ENCODE data around the gene CNDP1. TPM values are rescaled to one million over a fixed set of nuclear protein-coding genes. Genes with fewer than 3 reads are reported as not detected.
"Not testable (repeated sequence)": the region's sequence is repeated elsewhere in the genome, so short reads cannot be mapped to it uniquely, and the experiment has no call there.

Gene CNDP1
- total RNA-seq, 2 experiments from 2014 or later: not detected

DNA sequence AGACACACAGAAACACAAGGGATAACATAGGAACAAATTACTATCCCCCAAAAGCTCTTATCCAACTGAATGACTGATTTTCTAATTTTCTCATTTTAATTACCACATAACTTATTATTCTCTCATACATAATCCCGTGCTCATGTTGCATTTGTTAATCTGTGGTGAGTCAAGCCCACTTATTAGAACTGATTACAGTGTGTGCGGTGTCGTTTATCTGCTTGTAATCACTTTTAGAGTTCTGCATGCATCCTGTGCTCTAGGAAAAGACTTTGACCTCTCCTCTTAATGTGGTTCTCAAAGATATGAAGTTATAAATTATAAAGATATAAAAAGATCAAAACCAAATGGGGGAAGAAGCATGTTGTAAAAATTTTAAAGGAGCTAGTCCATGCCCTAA lies 29.7 kb downstream of the CNDP1 start:
- no peak overlapping the region for H3K4me3 Mint-ChIP-seq
- peaks cover 12% of the 10 kb centered on the region for H3K9me3 Mint-ChIP-seq
- no peaks in the 10 kb centered on the region for H3K4me1 Mint-ChIP-seq
- no peak for DNase-seq
- no peak overlapping the region for H3K27ac Mint-ChIP-seq
- H3K36me3 Mint-ChIP-seq: peaks cover 9% of the 10 kb centered on the region
- peaks cover 9% of the 10 kb centered on the region for H3K27me3 Mint-ChIP-seq

DNA sequence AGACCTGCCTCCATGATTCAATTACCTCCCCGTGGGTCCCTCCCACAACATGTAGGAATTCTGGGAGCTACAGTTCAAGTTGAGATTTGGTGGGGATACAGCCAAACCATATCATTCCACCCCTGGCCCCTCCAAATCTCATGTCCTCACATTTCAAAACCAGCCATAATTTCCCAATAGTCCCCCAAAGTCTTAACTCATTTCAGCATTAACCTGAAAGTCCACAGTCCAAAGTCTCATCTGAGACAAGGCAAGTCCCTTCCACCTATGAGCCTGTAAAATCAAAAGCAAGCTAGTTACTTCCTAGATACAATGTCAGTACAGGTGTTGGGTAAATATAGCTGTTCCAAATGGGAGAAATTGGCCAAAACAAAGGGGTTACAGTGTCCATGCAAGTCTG lies 30.9 kb downstream of the CNDP1 start:
- not testable (repeated sequence) for H3K4me3 Mint-ChIP-seq, H3K4me1 Mint-ChIP-seq, H3K36me3 Mint-ChIP-seq, DNase-seq, H3K27ac Mint-ChIP-seq
- peaks cover 13% of the 10 kb centered on the region for H3K27me3 Mint-ChIP-seq
- peaks cover 12% of the 10 kb centered on the region for H3K9me3 Mint-ChIP-seq

DNA sequence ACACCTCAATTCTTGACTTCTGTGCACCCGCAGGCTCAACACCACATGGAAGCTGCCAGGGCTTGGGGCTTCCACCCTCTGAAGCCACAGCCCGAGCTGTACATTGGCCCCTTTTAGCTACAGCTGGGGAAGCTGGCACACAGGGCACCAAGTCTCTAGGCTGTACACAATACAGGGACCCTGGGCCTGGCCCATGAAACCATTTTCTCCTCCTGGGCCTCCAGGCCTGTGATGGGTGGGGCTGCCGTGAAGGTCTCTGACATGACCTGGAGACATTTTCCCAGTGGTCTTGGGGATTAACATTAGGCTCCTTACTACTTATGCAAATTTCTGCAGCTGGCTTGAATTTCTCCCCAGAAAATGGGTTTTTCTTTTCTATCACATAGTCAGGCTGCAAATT lies 31.7 kb downstream of the CNDP1 start:
- H3K36me3 Mint-ChIP-seq, DNase-seq, H3K27ac Mint-ChIP-seq, H3K4me3 Mint-ChIP-seq, H3K4me1 Mint-ChIP-seq: not testable (repeated sequence)
- peaks cover 12% of the 10 kb centered on the region for H3K9me3 Mint-ChIP-seq
- H3K27me3 Mint-ChIP-seq: peaks cover 13% of the 10 kb centered on the region

DNA sequence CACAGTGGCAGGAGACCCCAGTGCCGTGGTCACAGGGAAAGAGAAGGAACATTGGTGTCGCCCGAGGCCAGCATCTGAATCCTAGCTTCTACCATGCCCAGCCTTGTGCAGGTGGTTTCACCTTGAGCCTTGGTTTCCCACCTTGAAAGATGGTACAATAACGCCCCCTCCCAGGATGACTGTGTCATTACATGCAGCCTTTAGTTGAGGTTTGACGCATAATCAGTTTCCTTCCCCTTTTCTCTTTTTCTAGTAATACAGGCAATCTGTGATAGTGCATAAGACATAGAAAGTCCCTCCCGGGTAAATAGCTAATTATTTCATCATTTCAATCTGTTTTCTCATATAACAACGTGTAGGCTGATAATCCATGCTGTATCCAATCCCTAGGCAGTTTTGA lies 33.5 kb downstream of the CNDP1 start:
- H3K27me3 Mint-ChIP-seq: peaks cover 13% of the 10 kb centered on the region
- no peaks in the 10 kb centered on the region for H3K4me1 Mint-ChIP-seq
- no peak for DNase-seq
- no peak overlapping the region for H3K4me3 Mint-ChIP-seq
- H3K36me3 Mint-ChIP-seq: peaks cover 9% of the 10 kb centered on the region
- H3K9me3 Mint-ChIP-seq: peaks cover 12% of the 10 kb centered on the region
- H3K27ac Mint-ChIP-seq: no peak overlapping the region

DNA sequence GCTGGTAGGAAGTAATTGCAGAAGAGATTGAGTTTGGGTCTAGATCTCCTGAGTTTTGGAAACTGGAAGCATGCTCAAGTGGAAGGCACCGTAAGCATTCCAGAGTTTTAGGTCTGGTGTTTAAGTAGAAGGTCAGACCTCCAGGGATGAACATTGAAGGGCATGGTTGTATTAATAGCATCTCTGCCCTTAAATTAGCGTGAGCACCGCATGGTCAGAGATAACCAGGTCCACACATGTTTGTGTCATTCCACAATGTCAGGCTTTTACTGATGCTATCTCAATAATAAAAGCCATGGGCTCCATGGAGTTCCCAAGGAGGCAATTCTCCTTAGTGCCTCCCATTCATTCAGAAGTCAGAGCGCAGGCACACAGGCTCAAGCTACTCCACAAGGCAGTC lies 35.1 kb downstream of the CNDP1 start:
- DNase-seq: no peak
- no peak overlapping the region for H3K27ac Mint-ChIP-seq
- no peaks in the 10 kb centered on the region for H3K4me1 Mint-ChIP-seq
- H3K4me3 Mint-ChIP-seq: no peak overlapping the region
- peaks cover 9% of the 10 kb centered on the region for H3K36me3 Mint-ChIP-seq
- peaks cover 12% of the 10 kb centered on the region for H3K9me3 Mint-ChIP-seq
- peaks cover 13% of the 10 kb centered on the region for H3K27me3 Mint-ChIP-seq

DNA sequence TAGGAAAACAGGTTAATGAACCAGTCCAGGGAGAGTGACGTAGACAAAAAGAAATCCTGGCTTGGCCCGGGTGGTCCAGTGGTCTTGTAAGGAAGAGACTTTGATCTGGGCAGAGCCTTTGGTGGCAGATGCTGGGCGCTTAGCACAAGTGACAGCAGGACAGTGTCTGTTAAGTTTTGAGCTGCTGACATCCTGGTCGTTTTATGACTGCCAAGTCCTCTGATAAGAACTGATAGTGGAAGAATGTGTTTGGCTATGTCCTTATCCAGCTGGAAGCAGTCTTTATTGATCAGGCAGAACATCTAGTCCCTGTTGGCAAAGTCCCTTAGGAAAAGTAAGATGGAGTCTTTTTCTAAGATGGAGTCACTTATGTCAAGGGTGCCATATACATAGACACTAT lies 36.0 kb downstream of the CNDP1 start:
- no peak for DNase-seq
- Mint-ChIP-seq H3K9me3 (peaks cover 12% of the 10 kb centered on the region), H3K36me3 (peaks cover 9% of the 10 kb centered on the region), H3K27me3 (peaks cover 13% of the 10 kb centered on the region), H3K27ac (no peak overlapping the region), H3K4me1 (no peaks in the 10 kb centered on the region), H3K4me3 (no peak overlapping the region)

DNA sequence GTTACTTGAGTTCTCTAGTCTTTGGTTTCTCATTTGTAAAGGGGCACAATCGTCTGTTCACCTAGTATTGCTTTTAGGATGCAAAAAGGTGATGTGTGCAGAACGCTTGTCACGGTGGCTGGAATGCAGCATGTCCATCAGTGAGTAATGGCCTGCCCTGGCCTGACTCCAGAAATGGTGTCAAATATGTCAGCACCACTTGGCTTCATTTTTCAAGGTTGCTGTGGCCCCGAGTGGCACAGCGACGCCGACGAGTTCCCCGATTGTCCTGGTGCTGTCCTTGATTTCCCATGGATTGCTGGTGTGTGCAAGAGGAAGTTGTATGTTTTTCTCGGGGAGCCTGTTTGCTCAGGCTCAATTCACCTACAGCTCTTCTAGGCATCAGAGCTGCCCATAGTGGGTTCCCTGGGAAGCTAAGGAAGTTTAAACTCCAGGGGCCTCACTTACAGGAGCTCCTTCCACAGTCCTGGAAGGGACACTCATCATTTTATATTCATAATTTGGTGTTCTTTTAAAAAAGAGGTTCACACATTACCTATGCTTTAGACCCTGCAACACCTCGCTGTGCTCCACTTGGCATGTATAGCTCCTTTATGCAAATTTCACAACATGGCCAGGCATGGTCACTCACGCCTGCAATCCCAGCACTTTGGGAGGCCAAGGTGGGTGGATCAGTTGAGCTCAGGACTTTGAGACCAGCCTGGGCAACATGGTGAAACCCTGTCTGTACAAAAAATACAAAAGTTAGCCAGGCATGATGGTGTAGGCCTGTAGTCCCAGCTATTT lies 37.8 kb downstream of the CNDP1 start:
- DNase-seq: no peak
- peaks cover 3% of the 10 kb centered on the region for H3K9me3 Mint-ChIP-seq
- H3K36me3 Mint-ChIP-seq: peaks cover 5% of the 10 kb centered on the region
- no peaks in the 10 kb centered on the region for H3K4me1 Mint-ChIP-seq
- H3K27ac Mint-ChIP-seq: no peak overlapping the region
- no peak overlapping the region for H3K4me3 Mint-ChIP-seq
- peaks cover 13% of the 10 kb centered on the region for H3K27me3 Mint-ChIP-seq

DNA sequence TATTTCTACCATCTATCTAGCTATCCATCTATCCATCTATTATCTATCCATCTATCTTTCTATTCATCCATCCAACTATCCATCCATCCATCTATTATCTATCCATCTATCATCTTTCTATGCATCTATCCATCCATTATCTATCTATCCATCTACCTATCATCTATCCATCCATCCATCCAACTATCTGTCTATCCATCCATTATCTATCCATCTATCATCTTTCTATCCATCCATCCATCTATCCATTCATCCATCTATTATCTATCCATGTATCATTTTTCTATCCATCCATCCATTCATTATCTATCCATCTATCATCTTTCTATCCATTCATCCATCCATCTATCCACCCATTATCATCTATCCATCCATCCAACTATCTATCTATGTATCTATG lies 38.8 kb downstream of the CNDP1 start:
- H3K27me3 Mint-ChIP-seq: peaks cover 11% of the 10 kb centered on the region
- H3K9me3 Mint-ChIP-seq: no peaks in the 10 kb centered on the region
- H3K27ac Mint-ChIP-seq: no peak overlapping the region
- H3K4me3 Mint-ChIP-seq: no peak overlapping the region
- H3K4me1 Mint-ChIP-seq: no peaks in the 10 kb centered on the region
- no peaks in the 10 kb centered on the region for H3K36me3 Mint-ChIP-seq
- DNase-seq: no peak

DNA sequence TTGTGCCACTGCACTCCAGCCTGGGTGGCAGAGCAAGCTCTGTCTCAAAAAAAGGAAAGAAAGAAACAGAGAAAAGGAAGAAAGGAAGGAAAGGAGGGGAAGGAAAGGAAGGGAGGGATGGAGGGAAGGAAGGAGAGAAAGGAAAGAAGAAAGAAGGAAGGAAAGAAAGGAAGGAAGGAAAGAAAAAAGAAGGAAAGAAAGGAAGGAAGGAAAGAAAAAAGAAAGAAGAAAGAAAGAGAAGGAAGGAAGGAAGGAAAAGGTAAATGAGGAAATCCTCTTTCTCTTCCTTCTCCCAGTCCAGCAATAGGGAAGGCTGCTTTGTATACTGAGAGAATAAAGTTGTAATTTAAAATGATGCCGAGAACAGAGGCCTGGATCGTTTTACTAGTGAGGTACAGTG lies 40.6 kb downstream of the CNDP1 start:
- Mint-ChIP-seq H3K4me3 (no peak overlapping the region), H3K36me3 (no peaks in the 10 kb centered on the region), H3K27me3 (peaks cover 8% of the 10 kb centered on the region), H3K27ac (no peak overlapping the region), H3K4me1 (no peaks in the 10 kb centered on the region), H3K9me3 (no peaks in the 10 kb centered on the region)
- no peak for DNase-seq

DNA sequence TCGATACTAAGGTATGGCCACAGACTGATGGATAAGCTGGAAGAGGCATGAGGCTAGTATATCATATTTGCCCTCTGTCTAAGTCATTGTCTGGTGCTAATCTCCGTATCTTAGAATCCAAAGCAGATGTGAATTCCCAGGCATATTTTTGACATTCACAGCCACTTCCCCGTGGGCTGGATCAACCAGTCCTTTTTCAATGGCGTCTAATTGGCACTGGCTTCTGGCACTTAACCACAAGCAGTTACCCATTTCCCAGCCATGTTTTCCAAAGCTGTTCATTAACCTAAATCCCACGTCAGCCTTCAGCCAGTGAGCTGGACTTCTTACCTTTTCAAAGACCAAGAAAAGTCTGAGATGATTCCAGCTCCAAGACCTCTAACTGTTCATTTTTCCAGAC lies 42.7 kb downstream of the CNDP1 start:
- Mint-ChIP-seq H3K36me3 (no peaks in the 10 kb centered on the region), H3K4me3 (no peak overlapping the region)

DNA sequence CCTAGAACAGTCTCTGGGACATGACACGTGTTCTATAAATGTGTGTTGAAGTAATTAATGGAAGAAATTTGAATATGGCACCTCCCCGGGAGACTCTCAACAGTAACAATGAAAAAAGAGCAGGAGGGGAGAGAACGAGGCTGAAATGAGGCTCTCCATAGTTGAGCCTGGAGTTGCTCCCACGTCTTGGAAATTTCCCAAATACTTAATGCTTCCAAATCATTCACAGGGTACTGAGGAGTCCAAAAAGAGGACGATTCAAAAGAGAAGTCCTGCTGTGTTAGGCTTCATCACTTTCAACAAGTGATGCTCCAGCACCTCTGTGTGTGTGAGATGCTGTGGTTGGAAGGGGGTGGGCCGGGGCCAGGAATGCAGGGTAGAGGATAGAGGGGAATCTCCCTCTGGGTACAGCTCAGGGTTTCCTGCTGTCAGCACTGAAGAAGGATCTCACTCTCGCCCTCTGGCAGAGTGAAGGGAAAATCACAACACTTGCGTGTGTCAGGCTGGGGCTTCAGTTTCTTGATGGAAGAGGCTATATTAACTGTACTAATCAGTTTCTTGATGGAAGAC lies 45.3 kb downstream of the CNDP1 start:
- H3K9me3 Mint-ChIP-seq: no peaks in the 10 kb centered on the region
- no peak for DNase-seq
- H3K27me3 Mint-ChIP-seq: peaks cover 12% of the 10 kb centered on the region
- no peaks in the 10 kb centered on the region for H3K36me3 Mint-ChIP-seq
- H3K27ac Mint-ChIP-seq: no peak overlapping the region
- no peak overlapping the region for H3K4me3 Mint-ChIP-seq
- no peaks in the 10 kb centered on the region for H3K4me1 Mint-ChIP-seq

More for the DNA sequence above, 42.7 kb downstream of the CNDP1 start:
- H3K9me3 Mint-ChIP-seq: no peaks in the 10 kb centered on the region
- peaks cover 12% of the 10 kb centered on the region for H3K27me3 Mint-ChIP-seq
- no peak overlapping the region for H3K27ac Mint-ChIP-seq
- no peak for DNase-seq
- no peaks in the 10 kb centered on the region for H3K4me1 Mint-ChIP-seq

DNA sequence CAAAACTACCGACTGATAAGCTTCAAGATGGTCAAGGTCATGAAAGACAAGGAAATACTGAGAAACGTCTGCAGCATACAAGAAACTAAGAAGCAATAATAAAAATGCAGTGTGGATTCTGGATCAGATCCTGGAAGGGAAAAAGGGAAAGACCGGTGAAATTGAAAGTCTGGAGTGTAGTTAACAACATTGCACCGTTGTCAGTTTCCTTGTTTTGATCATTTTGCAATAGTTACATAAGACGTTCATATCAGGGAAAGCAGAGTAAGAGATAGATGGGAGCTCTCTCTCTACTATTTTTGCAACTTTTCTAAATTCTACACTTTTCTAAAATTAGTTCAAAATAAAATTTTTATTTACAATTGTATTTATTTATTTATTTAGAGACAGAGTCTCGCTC lies 48.3 kb downstream of the CNDP1 start:
- no peak overlapping the region for H3K27ac Mint-ChIP-seq
- DNase-seq: no peak
- H3K27me3 Mint-ChIP-seq: peaks cover 12% of the 10 kb centered on the region
- H3K36me3 Mint-ChIP-seq: no peaks in the 10 kb centered on the region
- no peaks in the 10 kb centered on the region for H3K4me1 Mint-ChIP-seq
- H3K9me3 Mint-ChIP-seq: no peaks in the 10 kb centered on the region
- H3K4me3 Mint-ChIP-seq: no peak overlapping the region

DNA sequence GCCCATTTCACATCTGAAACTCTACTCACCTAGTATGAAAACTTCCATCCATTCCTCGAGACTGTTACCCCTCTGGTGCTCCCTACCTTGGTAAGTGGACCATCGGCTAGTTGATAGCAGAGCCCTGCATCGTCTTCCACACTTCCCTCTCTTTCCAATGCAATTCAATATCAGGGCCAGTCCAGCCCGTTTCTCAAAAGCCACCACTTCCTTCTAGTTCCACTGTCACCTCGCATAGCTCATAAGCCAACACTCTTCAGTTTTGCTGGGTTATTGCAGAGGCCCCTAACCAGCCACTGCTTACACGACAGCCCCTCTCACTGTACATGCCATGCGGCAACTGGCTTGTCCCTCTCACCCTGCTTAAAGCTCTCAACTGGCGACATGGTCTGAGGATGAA lies 53.1 kb downstream of the CNDP1 start:
- Mint-ChIP-seq H3K27me3 (no peaks in the 10 kb centered on the region), H3K27ac (no peak overlapping the region), H3K36me3 (peaks cover 2% of the 10 kb centered on the region), H3K9me3 (peaks cover 2% of the 10 kb centered on the region), H3K4me1 (peaks cover 9% of the 10 kb centered on the region), H3K4me3 (no peak overlapping the region)
- DNase-seq: no peak

DNA sequence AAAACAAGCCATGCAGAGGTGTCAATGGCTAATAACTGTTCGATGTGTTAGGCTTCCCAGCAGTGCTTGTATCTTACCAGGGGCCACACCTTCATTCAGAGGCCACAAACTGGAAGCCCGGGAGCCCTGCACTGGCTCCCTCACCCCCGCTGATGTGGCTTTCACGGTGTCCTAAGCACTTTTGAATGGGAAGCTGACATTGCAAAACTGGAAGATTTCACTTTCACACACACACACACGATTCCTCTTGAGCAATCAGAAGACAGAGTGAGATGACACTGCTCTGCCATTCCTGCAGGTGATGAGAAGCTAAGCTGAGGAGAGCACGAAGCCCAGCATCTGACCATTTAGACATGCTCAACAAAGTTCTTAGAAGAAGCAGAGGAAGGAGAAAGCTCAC lies 54.7 kb downstream of the CNDP1 start:
- H3K27me3 Mint-ChIP-seq: no peaks in the 10 kb centered on the region
- H3K4me3 Mint-ChIP-seq: no peak overlapping the region
- no peak overlapping the region for H3K27ac Mint-ChIP-seq
- H3K36me3 Mint-ChIP-seq: peaks cover 15% of the 10 kb centered on the region
- H3K9me3 Mint-ChIP-seq: peaks cover 4% of the 10 kb centered on the region
- no peak for DNase-seq
- H3K4me1 Mint-ChIP-seq: peaks cover 16% of the 10 kb centered on the region

DNA sequence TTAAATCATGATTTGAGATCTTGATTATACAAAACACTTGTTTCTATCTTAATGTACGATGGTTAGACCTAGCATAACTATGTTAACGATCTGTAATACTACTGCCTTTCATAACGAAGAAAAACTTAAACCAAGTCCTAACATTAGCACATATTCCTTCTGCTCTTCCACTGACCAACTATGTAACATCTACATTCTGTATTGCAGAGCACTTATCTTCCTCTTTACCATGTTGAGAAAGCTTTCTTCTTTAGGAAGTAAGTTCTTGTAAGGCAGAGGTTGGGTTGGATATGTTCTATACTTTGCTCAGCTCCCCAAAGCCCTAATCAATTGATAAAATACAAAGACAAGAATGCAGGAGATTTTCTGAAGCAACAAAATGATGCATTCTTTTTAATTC lies 55.5 kb downstream of the CNDP1 start:
- Mint-ChIP-seq H3K9me3 (peaks cover 4% of the 10 kb centered on the region), H3K27me3 (no peaks in the 10 kb centered on the region), H3K36me3 (peaks cover 21% of the 10 kb centered on the region), H3K4me3 (no peak overlapping the region), H3K4me1 (peaks cover 20% of the 10 kb centered on the region), H3K27ac (no peak overlapping the region)
- DNase-seq: no peak

DNA sequence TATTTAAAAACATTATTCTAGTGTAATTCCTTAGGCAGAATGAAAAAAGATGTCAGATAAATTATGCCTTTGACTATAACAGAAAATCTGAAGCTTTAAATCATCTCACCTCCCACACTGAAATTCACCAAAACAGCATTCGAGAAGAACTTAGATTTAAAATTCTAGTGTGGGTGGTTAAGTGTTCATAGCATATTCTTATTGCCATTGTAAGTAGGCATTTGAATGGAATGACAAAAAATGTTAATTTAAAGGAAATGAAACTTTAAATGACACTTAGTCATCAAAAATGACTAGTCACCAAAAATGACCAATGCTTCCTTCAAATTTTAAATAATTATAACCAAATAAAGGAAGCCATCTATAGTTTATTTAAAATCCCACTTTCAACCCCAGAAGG lies 56.4 kb downstream of the CNDP1 start:
- Mint-ChIP-seq H3K4me3 (no peak overlapping the region), H3K27me3 (no peaks in the 10 kb centered on the region), H3K36me3 (peaks cover 30% of the 10 kb centered on the region), H3K27ac (peak overlapping the region; percentile 39), H3K4me1 (peaks cover 29% of the 10 kb centered on the region), H3K9me3 (peaks cover 4% of the 10 kb centered on the region)
- no peak for DNase-seq
